ENCODE results near the gene FARP2.
"Not testable (repeated sequence)": the region's sequence is repeated elsewhere in the genome, so short reads cannot be mapped to it uniquely, and the experiment has no call there.

Gene FARP2

GRCh38 chr2:241422350-241422749 lies 66.3 kb downstream of the FARP2 start:
- TF ChIP-seq YY2 (tag by site-specific recombination; IDR thresholded peaks at IDR 0.05), result no peak
- no peak for TF ChIP-seq KLF17 (tag by site-specific recombination; IDR thresholded peaks at IDR 0.05)
- TF ChIP-seq ZNF350 (tag by site-specific recombination; IDR thresholded peaks at IDR 0.05), result no peak
- TF ChIP-seq ZFP3 (tag by site-specific recombination; IDR thresholded peaks at IDR 0.05; ENCODE audit: low read depth), result no peak
- no peak for TF ChIP-seq ZNF18 (tag by site-specific recombination; IDR thresholded peaks at IDR 0.05)
- no peak for TF ChIP-seq ZNF433 (tag by site-specific recombination; IDR thresholded peaks at IDR 0.05; ENCODE audit: low read depth)
- no peak for TF ChIP-seq EGR2 (tag by site-specific recombination; IDR thresholded peaks at IDR 0.05; ENCODE audit: low read depth)
- no peak for TF ChIP-seq ZBTB17 (tag by site-specific recombination; IDR thresholded peaks at IDR 0.05)
- TF ChIP-seq, protein P1, sequence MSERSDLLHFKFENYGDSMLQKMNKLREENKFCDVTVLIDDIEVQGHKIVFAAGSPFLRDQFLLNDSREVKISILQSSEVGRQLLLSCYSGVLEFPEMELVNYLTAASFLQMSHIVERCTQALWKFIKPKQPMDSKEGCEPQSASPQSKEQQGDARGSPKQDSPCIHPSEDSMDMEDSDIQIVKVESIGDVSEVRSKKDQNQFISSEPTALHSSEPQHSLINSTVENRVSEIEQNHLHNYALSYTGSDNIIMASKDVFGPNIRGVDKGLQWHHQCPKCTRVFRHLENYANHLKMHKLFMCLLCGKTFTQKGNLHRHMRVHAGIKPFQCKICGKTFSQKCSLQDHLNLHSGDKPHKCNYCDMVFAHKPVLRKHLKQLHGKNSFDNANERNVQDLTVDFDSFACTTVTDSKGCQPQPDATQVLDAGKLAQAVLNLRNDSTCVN (tag by site-specific recombination; optimal IDR thresholded peaks at IDR 0.05), result no peak
- TF ChIP-seq ZNF239 (tag by site-specific recombination; IDR thresholded peaks at IDR 0.05), result no peak
- no peak for TF ChIP-seq GLIS1 (tag by site-specific recombination; IDR thresholded peaks at IDR 0.05)
- TF ChIP-seq ZNF112 (tag by site-specific recombination; IDR thresholded peaks at IDR 0.05), result no peak
- no peak for TF ChIP-seq ZNF580 (tag by site-specific recombination; IDR thresholded peaks at IDR 0.05)
- no peak for TF ChIP-seq ZNF600 (tag by site-specific recombination; IDR thresholded peaks at IDR 0.05)
- TF ChIP-seq ZNF776 (tag by site-specific recombination; IDR thresholded peaks at IDR 0.05; ENCODE audit: borderline replicate concordance), result no peak
- Histone ChIP-seq H3K27ac (ENCODE audit: extremely low read depth, low read depth, low read length) (no peak overlapping the region), H3K36me3 (ENCODE audit: control insufficient read depth in 2 of 2, insufficient read depth in 1 of 2, low read length in 2 of 2) (peaks cover 4 to 62% of the 10 kb centered on the region in 2 experiments), H3K4me1 (ENCODE audit: control insufficient read depth, insufficient read depth, low read length) (no peaks in the 10 kb centered on the region), H3K9me3 (ENCODE audit: control insufficient read depth, insufficient read depth, low read depth, low read length) (no peaks in the 10 kb centered on the region), H3K4me3 (ENCODE audit: low read depth, low read length) (no peak overlapping the region)
- ChIA-PET POLR2A (no interaction called here), CTCF (no interaction called here)

DNA sequence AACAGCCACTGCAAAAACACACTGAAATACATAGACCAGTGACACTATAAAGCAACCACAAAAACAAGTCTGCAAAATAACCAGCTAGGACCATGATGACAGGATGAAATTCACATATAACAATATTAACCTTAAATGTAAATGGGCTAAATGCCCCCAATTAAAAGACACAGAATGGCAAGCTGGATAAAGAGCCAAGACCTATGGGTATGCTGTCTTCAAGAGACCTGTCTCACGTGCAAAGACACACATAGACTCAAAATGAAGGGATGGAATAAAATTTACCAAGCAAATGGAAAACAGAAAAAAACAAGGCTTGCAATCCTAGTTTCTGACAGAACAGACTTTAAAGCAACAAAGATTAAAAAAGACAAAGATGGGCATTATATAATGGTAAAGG lies 67.4 kb downstream of the FARP2 start:
- H3K36me3 ChIP-seq (ENCODE audit: control insufficient read depth in 2 of 2, insufficient read depth in 1 of 2, low read length in 2 of 2), result peaks cover 4 to 53% of the 10 kb centered on the region in 2 experiments
- H3K4me1 ChIP-seq (ENCODE audit: control insufficient read depth, insufficient read depth, low read length); H3K27ac ChIP-seq (ENCODE audit: extremely low read depth, low read depth, low read length); H3K4me3 ChIP-seq (ENCODE audit: low read depth, low read length); POLR2A ChIA-PET; H3K9me3 ChIP-seq (ENCODE audit: control insufficient read depth, insufficient read depth, low read depth, low read length): not testable (repeated sequence)
- CTCF ChIA-PET, result interaction anchor here (0.7 kb wide), 2 partner anchors 60 to 557 kb away, joined by 3 to 4 read pairs; no protein-coding TSS in a partner anchor
- TF ChIP-seq SETDB1 (IDR thresholded peaks at IDR 0.05; ENCODE audit: insufficient read length, low read length) (peak; percentile 88), ZNF529 (tag by site-specific recombination; IDR thresholded peaks at IDR 0.05; ENCODE audit: insufficient replicate concordance) (peak; percentile 90), TRIM28 (IDR thresholded peaks at IDR 0.05; ENCODE audit: borderline replicate concordance, low read length) (0 out of 2 replicates have a peak, but pooled peaks have one; percentile 13)

- ChIA-PET POLR2A (no interaction called here), CTCF (interaction anchor here (0.7 kb wide), 1 partner anchor 173 kb away, joined by 3 read pairs; no protein-coding TSS in a partner anchor)
- peaks cover 0 to 53% of the 10 kb centered on the region in 2 experiments for H3K36me3 ChIP-seq (ENCODE audit: control insufficient read depth in 2 of 2, insufficient read depth in 1 of 2, low read length in 2 of 2)
- TF ChIP-seq SCRT2 (tag by site-specific recombination; IDR thresholded peaks at IDR 0.05) (no peak), ZNF549 (tag by site-specific recombination; IDR thresholded peaks at IDR 0.05) (no peak), OSR2 (tag by site-specific recombination; IDR thresholded peaks at IDR 0.05) (no peak), ZBTB21 (tag by site-specific recombination; IDR thresholded peaks at IDR 0.05) (no peak), ZNF677 (tag by site-specific recombination; IDR thresholded peaks at IDR 0.05) (no peak), ZNF48 (tag by site-specific recombination; IDR thresholded peaks at IDR 0.05) (no peak), ZNF629 (tag by site-specific recombination; IDR thresholded peaks at IDR 0.05) (no peak), ZNF768 (tag by site-specific recombination; IDR thresholded peaks at IDR 0.05) (no peak)
- TF ChIP-seq, protein P2, sequence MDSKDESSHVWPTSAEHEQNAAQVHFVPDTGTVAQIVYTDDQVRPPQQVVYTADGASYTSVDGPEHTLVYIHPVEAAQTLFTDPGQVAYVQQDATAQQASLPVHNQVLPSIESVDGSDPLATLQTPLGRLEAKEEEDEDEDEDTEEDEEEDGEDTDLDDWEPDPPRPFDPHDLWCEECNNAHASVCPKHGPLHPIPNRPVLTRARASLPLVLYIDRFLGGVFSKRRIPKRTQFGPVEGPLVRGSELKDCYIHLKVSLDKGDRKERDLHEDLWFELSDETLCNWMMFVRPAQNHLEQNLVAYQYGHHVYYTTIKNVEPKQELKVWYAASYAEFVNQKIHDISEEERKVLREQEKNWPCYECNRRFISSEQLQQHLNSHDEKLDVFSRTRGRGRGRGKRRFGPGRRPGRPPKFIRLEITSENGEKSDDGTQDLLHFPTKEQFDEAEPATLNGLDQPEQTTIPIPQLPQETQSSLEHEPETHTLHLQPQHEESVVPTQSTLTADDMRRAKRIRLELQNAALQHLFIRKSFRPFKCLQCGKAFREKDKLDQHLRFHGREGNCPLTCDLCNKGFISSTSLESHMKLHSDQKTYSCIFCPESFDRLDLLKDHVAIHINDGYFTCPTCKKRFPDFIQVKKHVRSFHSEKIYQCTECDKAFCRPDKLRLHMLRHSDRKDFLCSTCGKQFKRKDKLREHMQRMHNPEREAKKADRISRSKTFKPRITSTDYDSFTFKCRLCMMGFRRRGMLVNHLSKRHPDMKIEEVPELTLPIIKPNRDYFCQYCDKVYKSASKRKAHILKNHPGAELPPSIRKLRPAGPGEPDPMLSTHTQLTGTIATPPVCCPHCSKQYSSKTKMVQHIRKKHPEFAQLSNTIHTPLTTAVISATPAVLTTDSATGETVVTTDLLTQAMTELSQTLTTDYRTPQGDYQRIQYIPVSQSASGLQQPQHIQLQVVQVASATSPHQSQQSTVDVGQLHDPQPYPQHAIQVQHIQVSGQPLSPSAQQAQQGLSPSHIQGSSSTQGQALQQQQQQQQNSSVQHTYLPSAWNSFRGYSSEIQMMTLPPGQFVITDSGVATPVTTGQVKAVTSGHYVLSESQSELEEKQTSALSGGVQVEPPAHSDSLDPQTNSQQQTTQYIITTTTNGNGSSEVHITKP (tag by site-specific recombination; IDR thresholded peaks at IDR 0.05), result no peak
Measured at GRCh38 chr2:241425368-241425767, 69.3 kb downstream of the FARP2 start.

More at GRCh38 chr2:241425368-241425767, 69.3 kb downstream of the FARP2 start:
- Histone ChIP-seq H3K4me1 (ENCODE audit: control insufficient read depth, insufficient read depth, low read length) (no peaks in the 10 kb centered on the region), H3K27ac (ENCODE audit: extremely low read depth, low read depth, low read length) (no peak overlapping the region), H3K9me3 (ENCODE audit: control insufficient read depth, insufficient read depth, low read depth, low read length) (no peaks in the 10 kb centered on the region), H3K4me3 (ENCODE audit: low read depth, low read length) (no peak overlapping the region)

All from HEK293 (cell line).